ENCODE results near the gene CCNL2. TPM values are rescaled to one million over a fixed set of nuclear protein-coding genes. Genes with fewer than 3 reads are reported as not detected.

CCNL2 gene
- total RNA-seq, 1 donor from 2014 or later: 225 TPM

DNA sequence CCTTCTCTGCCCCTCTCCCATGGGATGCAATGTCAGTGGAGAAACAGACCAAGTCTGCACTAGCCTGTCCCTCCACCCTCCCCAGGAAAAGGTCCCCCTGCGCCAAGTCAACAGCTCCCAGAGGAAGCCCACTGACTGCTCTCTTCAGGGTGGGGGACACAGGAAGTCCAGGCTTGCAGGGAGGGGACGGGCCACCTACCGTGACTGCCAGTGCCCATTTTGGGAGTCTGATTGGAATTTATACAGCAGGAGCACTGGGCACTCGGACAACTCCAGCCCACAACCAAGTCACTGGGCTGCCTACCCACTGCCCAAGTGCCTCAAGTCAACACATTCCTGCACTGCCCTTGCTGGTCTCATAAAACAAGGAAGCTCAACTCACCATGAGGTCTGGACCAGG is 6.1 kb downstream of the CCNL2 start:
- H3K27ac Mint-ChIP-seq: no peak overlapping the region

DNA sequence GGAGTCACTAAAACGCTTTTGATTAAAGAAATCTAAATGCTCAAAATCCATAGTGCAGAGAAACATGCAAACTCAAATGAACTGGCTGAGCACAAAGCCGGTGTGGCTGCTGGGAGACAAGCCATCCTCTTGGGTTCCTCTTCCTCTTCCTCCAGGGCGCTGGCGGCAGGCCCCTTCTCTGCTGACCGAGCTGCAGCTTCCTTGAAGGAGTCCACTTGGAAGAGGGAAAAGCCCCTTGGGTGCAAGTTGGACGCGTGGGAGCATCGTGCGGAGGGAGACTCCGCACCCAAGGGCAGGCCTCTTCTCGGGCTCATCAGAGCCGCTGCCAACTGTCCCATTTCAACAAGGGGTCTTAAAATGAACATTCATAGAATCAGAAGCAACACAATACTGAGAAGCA is 7.9 kb downstream of the CCNL2 start:
- Mint-ChIP-seq H3K9me3 (no peaks in the 10 kb centered on the region), H3K4me1 (peaks cover 18% of the 10 kb centered on the region), H3K27ac (no peak overlapping the region), H3K4me3 (no peak overlapping the region), H3K36me3 (ENCODE audit: low read depth) (peaks cover 91% of the 10 kb centered on the region), H3K27me3 (no peaks in the 10 kb centered on the region)
- ChIA-PET POLR2A (interaction anchor here (0.5 kb wide), 1 partner anchor 352 kb away, joined by 5 read pairs; no protein-coding TSS in a partner anchor), CTCF (no interaction called here)
- TF ChIP-seq, protein P1, sequence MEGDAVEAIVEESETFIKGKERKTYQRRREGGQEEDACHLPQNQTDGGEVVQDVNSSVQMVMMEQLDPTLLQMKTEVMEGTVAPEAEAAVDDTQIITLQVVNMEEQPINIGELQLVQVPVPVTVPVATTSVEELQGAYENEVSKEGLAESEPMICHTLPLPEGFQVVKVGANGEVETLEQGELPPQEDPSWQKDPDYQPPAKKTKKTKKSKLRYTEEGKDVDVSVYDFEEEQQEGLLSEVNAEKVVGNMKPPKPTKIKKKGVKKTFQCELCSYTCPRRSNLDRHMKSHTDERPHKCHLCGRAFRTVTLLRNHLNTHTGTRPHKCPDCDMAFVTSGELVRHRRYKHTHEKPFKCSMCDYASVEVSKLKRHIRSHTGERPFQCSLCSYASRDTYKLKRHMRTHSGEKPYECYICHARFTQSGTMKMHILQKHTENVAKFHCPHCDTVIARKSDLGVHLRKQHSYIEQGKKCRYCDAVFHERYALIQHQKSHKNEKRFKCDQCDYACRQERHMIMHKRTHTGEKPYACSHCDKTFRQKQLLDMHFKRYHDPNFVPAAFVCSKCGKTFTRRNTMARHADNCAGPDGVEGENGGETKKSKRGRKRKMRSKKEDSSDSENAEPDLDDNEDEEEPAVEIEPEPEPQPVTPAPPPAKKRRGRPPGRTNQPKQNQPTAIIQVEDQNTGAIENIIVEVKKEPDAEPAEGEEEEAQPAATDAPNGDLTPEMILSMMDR (IDR thresholded peaks at IDR 0.05): no peak
- DNase-seq (no peak), ATAC-seq (ENCODE audit: low read depth) (no peak)
- intact Hi-C loops (cut with micrococcal nuclease): no loop called here

More for the DNA sequence above, 6.1 kb downstream of the CCNL2 start:
- Mint-ChIP-seq H3K36me3 (ENCODE audit: low read depth) (peaks cover 86% of the 10 kb centered on the region), H3K4me3 (no peak overlapping the region), H3K27me3 (no peaks in the 10 kb centered on the region), H3K4me1 (peaks cover 26% of the 10 kb centered on the region), H3K9me3 (no peaks in the 10 kb centered on the region)
- DNase-seq: no peak
- ChIA-PET POLR2A (no interaction called here), CTCF (no interaction called here)
- ATAC-seq (ENCODE audit: low read depth): no peak
- TF ChIP-seq, protein P1 (IDR thresholded peaks at IDR 0.05): no peak
- intact Hi-C loops (cut with micrococcal nuclease): no loop called here

DNA sequence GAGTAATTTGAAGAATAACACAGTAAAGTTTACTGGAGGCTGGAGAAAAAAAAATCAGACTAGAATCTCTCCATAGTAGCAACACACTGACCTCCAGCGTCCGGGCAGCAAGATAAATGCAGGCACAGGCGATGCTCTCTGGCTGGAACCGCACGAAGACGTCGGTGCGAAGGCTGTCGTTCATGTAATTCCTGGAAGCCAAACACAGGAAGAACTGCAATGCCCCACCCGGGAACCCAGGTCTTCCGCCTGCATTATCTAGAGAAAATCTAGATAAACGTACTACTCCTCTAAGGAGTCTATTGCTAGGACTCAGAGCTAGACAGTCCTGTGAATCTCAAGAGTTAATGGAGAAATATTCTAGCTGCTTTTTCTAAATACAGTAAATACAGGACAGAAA is 8.5 kb downstream of the CCNL2 start:
- DNase-seq (no peak), ATAC-seq (ENCODE audit: low read depth) (no peak)
- intact Hi-C loops (cut with micrococcal nuclease): no loop called here
- Mint-ChIP-seq H3K4me1 (peaks cover 15% of the 10 kb centered on the region), H3K27me3 (no peaks in the 10 kb centered on the region), H3K36me3 (ENCODE audit: low read depth) (peaks cover 96% of the 10 kb centered on the region), H3K4me3 (no peak overlapping the region), H3K27ac (no peak overlapping the region), H3K9me3 (no peaks in the 10 kb centered on the region)
- CTCF ChIA-PET: interaction anchor here (1.2 kb wide), 1 partner anchor 9 kb away, joined by 3 read pairs; the partner anchor contains the start of gene CCNL2
- TF ChIP-seq, protein P1 (IDR thresholded peaks at IDR 0.05): no peak
- POLR2A ChIA-PET: interaction anchor here (0.5 to 1.4 kb wide), 2 partner anchors 8 to 352 kb away, joined by 5 read pairs; partner anchors contain the start of gene CCNL2

DNA sequence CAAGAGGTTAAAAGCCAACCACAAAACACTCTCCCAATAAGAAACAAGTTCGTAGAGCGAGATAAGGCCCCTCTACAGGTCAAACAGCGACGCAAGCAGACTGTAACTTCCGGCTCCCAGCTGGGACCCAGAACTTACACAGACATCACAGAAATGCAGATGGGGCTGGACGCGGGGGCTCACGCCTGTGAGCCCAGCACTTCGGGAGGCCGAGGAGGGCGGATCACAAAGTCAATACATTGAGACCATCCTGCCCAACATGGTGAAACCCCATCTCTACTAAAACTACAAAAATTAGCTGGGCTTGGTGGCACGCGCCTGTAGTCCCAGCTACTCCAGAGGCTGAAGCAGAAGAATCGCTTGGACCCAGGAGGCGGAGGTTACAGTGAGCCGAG is 11.1 kb downstream of the CCNL2 start:
- TF ChIP-seq, protein P1 (IDR thresholded peaks at IDR 0.05): no peak
- intact Hi-C loops (cut with micrococcal nuclease): no loop called here
- Mint-ChIP-seq H3K27me3 (no peaks in the 10 kb centered on the region), H3K36me3 (ENCODE audit: low read depth) (peaks cover 77% of the 10 kb centered on the region), H3K4me3 (no peak overlapping the region), H3K27ac (no peak overlapping the region), H3K9me3 (no peaks in the 10 kb centered on the region), H3K4me1 (peaks cover 5% of the 10 kb centered on the region)
- no peak for DNase-seq
- ChIA-PET POLR2A (interaction anchor here (1.3 kb wide), 1 partner anchor 11 kb away, joined by 8 read pairs; the partner anchor contains the start of gene CCNL2), CTCF (no interaction called here)
- ATAC-seq (ENCODE audit: low read depth): no peak

DNA sequence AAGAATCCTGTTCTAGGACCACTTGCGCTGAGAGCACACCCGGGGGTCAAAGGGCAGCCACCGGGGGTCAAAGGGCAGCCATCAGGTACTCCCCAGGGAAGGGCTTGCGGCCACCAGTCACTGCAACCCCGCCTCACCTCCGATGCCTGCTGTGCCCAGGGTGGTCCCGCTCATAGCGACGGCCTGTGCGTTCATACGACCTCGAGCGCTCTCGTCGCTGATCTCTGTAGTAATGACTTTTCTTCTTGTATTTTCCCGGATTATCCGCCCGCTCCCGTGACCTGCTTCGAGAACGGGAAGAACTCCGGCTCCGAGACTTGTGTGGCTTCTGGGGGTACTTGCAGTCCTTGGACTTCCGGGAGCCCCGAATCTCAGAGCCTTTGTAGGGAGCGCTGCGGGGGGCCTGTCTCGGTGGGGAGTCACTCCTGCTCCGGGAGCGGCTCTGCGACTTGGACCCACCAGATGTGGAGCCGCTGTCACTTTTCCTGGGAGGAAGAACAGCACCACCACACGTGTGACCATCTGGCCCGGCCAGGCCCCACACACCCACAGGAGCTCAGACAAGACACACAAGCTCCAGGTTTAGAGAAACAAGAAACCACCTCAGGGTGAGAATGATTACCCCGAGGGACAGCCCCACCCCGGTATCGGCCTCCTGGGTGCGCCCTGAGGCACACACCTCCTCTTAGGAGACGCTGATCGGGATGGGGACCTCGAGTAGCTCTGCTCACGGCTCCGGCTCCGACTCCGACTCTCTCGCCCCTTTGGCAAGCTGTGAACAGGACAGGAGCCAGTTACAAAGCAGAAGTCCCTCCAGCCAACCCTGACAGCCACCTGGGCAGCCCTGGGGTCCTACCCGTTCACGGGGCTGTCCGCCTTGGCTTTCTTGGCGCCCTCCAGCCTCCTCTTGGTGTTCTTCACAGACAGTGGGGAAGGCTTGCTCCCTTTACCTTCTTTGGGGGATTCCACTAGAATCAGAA is 11.7 kb downstream of the CCNL2 start:
- CTCF ChIA-PET: no interaction called here
- POLR2A ChIA-PET: interaction anchor here (1.3 kb wide), 1 partner anchor 12 kb away, joined by 8 read pairs; the partner anchor contains the start of gene CCNL2
- intact Hi-C loops (cut with micrococcal nuclease): no loop called here
- H3K27me3 Mint-ChIP-seq: no peaks in the 10 kb centered on the region
- DNase-seq: no peak
- TF ChIP-seq, protein P1 (IDR thresholded peaks at IDR 0.05): no peak
- no peaks in the 10 kb centered on the region for H3K9me3 Mint-ChIP-seq
- H3K36me3 Mint-ChIP-seq (ENCODE audit: low read depth): peaks cover 70% of the 10 kb centered on the region
- ATAC-seq (ENCODE audit: low read depth): no peak
- H3K27ac Mint-ChIP-seq: no peak overlapping the region
- no peak overlapping the region for H3K4me3 Mint-ChIP-seq
- peaks cover under 1% of the 10 kb centered on the region for H3K4me1 Mint-ChIP-seq
